HT-29 (cell line): ENCODE measurements around the gene SPPL2B. TPM values are rescaled to one million over a fixed set of nuclear protein-coding genes. Genes with fewer than 3 reads are reported as not detected.

Source experiments
- DNase-seq: peaks from one replicate; pipeline ENCODE4 v3.0.0-alpha.2; 2015; ENCODE audit warnings: low spot score
- total RNA-seq: library from RNA; depleted of rRNA; stranded (reverse); fragments of >200 nt; shearing (Covaris generic); gene quantifications from 2 replicates; pipeline ENCODE4 v1.2.3, GENCODE V29; 2014

The SPPL2B gene
- total RNA-seq, 1 experiment from 2014 or later: 121 TPM

DNA sequence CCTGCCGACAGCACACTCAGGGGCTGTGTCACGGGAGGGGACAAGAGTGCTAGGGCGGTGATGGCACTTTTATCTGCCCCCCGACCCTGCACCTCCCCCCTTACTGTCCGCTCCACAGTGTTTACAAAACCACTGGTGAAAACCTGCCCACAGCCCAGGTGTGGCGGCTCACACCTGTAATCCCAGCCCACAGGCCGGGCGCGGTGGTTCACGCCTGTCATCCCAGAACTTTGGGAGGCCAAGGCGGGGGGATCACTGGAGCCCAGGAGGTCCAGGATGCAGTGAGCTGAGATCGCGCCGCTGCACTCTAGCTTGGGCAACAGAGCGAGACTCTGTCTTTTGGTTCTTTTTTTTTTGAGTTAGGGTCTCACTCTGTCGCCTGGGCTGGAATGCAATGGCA, 32.3 kb upstream of the SPPL2B start:
- no peak for DNase-seq

DNA sequence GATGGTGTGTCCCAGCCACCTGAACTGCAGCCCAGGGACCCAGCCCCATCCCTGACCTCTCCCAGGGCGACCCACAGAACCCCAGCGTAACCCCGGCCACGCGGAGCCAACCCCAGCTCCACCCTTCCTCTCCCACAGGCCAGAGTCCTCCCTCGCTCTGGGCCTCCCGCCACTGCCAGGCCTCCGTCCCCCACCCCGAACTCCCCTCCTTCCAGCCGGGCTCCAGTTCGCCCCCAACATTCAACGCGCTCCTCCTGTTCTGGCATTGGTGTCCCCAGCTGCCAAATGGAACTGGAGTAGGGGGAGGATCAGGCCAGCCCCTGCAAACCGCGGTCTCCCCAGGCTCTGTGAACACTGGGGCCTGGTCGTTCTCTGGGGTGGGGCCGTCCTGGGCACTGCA, 28.0 kb upstream of the SPPL2B start:
- DNase-seq: no peak

DNA sequence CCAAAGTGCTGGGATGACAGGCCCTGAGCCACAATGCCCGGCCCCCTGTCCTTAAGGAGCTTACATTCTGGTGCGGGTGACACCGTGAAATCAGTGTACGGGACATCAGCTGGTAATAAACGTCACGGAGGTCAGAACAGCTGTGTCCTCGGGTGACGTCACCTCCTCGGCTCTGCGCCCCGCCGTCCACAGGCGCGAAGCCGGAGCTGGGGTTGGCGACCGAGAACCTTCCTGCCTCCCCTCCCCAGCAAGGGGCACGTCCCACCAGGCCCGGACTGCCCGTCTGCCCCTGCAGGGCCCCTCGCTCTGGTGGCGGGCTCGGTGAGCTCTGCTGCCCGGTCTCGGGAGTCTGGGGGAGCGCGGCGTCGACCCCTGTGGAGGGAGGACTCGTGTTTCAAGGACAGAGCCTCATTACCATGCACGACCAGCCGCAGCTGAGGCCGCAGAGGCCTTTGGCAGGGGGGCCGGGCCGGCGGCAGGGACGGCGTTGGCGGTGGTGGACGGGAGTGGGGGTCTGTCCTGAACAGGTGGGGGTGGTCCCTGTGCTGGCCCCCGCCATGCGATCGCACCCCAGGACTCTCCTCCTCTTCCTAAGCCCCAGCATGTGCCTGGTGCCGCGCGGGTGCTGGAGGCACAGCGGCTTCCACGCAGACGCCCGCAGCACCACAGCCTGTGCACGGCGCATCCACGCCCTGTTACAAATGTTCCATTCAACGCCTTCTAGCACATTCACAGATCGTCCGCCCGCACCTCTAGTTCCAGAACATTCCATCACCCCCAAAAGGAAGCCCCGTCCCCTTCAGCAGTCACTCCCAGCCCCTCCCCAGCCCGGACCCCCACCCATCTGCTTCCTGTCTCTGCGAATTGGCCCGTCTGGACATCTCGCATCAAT, 25.9 kb upstream of the SPPL2B start:
- no peak for DNase-seq

DNA sequence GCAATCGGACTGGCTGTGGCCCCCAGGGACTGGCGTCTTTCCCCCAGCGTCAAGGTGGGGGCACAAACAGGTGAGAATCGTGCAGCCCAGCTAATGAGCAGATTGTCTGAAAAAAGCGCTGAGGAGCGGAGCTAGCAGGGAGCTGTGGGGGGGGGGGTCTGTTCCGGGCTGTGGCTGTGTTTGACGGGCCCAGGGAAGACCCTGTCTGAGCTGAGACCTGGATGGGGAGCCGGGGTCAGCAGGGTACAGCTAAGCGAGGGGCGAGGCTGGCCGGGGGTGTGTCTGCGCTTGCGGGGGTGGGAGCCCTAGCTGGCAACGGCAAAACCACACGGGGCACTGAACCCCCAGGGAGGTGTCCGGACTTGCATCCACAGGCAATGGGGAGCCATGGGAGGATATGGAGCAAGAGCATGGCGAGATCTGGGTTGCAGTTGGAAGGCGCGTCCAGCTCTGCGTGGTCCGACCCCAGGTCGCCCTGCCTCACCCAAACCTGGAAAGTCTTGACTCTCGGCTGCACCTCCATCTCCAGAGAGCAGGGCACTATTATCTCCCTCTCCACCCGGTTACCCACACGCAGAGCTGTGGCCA, 25.2 kb upstream of the SPPL2B start:
- no peak for DNase-seq

DNA sequence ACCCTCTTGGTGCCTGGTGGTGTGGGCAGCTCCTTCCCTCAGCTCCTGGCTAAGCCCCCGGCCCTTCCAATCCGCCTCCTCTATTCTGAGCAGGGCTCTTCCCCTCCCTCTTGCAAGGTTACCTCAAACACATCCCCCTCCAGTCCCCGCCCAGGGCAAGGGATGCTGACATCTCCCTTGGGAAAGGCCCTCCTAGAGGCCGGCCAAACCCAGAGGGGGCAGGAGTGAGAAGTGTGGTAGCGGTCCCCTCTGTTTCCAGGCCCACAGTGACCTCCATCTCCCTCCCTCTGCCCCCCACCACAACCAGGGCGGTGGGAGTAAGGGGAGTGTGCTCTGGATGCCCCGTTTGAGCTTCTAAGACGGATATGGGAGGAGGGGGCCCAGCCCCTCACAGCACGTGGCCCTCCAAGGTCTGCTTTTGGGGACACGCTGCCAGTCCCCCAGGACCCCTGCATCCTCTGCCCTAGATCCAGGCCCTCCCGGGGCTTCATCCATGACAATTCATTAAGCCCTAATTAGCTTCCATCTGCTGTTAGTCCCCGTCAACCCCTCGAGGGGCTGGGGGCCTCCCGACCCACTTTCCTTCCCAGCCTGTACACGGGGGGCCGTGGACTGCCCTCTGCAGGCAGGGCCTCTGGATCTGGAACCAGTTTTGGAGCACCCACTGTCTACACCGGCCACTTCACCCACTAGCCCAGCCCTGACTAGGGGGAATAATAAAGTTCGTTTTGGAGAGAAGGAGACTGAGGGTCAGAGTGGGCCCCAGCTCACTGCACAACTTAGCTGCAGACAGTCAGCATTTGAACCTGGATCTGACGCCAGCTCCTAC, 22.8 kb upstream of the SPPL2B start:
- DNase-seq: no peak

DNA sequence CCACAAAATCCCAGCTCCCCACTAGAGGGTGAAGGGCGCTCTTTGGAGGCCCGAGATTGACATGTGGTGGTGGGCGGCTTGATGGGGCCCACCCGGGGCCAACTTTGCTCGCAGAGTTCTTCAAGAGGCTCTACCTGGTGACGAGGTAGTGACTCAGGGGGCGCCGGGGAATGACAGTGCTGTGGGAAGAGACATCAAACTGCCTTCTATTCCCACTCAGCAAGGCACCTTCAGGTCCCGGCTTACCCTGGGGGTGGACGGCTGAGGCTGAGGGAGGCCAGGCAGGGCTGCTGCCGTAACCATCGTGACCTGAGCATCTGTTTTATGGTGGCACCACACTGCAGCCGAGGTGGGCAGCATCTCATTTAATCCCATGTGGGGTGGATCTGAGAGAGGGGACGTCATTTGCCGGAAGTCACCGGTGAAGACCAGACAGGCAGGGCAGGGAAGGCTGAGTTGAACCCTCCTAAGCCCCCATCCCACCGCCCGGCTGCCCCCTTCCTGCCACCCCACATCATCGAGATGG, 22.1 kb upstream of the SPPL2B start:
- no peak for DNase-seq

DNA sequence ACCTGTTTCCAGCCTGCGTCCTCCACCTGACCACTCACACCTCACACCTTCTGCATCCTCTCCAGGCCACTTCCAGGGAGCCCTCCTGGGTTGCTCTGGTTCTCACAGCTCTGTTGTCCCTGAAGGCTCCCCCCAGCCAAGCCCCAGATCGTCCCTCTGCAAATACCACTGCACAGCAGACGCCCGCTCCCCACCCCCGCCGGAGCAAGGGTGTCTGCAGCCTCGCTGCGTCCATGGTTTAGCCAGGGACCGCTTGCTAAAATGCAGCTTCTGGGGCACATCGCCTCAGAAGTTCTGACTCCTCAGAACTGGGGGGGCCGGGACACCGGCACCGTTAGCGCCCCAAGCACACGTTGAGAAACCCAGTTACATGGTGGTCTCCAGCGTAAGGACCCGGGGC, 21.5 kb upstream of the SPPL2B start:
- no peak for DNase-seq

DNA sequence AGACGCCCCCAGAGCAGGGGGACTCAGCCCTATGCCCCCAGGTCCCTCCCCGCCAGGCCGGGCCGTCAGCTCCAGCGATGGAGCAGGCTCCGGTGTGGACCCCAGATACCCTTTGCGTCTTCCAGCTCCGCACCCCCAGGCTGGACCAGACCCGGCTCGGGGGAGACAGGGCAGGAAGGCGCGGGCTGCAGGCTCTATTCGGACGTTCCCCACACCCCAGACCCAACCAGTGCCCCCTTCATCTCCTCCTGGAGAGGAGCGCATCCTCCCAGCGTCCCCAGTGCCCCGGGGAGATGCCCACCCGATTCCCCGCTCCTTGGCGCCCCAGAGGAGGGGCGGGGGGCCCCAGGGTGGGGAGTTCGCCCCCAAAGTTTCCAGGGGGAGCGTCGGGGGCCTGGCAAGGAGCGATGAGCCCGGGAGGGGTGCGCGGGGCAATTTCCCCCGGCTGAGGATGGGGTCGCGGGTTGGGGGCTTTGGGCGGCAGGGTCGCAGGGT, 20.9 kb upstream of the SPPL2B start:
- DNase-seq: no peak

DNA sequence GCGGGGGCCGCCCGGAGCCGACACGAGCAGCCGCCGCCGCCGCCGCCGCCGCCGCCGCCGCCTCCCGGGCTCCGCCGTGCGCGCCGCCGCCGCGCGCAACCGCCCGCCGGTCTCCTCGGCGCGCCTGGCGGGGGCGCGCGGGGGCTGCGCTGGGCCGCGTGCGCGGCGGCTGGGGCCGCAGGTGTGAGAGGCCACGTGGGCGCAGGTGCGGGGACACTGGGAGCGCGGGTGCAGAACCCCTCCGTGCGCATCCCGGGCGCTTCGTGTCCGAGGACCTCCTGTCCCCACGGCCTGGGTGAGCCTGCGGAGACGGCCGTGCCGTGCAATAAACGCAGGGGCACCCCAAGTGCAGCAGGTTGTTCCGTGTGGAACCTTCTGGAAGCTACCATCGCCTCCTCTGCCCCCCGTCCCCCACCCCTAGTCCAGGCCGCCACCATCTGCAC, 20.3 kb upstream of the SPPL2B start, which contains the start of gene LINGO3:
Gene LINGO3, minus strand, starts transcription at position 41 of the 443 bp plus-strand sequence. CDS start 16,378 bp downstream, outside the sequence.
- DNase-seq: no peak

DNA sequence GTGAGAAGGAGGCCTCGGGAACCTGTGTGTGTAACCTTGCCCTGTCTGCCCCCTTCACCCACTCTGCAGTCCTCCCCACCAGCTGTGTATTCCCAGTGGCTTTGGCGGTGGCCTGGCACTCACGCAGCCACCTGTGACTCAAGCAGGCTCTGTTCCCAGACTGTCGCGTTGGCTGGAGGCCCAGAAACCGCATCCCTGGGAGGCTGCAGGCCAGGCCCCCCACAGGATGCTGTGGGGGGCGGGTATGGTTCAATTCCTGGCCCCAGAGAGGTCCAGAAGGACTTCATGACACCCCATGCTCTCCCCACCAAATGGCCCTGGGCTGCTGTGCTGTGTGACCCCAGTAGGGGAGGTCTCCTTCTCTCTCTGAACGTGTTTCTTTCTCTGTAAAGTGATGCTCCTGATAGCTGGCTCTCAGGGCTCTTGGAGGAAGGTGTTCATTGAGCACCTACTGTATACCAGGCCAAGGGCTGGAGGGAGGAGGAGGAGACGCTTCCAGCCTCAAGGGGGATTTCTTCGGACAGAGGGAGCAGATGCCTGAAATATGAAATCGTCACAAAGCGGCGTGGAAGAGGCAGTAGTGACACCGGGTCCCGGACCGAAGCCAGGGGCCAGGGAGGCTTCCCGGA, 18.6 kb upstream of the SPPL2B start:
- no peak for DNase-seq

DNA sequence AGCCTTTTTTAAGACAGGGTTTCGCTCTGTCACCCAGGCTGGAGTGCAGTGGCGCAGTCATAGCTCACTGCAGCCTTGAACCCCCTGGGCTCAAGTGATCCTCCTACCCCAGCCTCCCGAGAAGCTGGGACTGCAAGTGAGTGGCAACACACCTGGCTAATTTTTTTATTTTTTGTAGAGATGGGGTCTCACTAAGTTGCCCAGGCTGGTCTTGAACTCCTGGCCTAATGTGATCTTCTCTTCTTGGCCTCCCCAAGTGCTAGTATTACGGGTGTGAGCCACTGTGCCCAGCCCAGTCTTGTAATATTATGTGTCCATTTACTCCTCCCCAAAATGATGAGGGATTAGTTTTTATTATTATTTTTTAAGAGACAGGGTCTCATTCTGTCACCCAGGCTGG, 17.4 kb upstream of the SPPL2B start:
- no peak for DNase-seq

DNA sequence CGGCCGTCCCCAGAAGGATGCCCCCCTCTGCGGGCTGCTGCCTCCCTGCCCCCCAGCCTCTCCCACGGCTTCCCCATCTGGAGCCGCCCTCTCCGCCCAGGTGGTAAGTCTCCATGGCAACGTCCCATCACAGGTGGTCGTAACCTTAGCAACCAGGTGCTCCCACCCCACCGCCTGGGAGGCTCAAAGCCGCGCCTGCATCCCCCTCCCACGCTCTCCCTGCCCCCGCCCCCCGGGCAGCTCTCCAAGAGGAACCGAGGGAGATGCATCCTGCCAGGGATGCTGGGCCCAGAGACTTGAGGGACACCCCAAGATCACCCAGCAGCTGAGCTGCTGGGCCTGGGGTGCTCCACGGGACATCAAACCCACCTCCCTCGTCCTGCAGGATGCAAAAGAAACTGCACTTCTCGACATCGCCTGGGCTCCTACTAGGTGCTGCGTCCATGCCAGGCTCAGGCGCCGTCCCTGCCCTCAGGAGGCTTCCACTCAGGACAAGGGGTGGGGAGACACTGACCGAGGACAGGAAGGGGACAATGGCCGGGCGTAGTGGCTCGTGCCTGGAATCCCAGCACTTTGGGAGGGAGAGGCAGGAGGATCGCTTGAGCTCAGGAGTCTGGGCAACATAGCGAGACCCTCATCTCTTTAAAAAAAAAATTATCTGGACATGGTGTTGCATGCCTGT, 15.5 kb upstream of the SPPL2B start:
- DNase-seq: no peak

DNA sequence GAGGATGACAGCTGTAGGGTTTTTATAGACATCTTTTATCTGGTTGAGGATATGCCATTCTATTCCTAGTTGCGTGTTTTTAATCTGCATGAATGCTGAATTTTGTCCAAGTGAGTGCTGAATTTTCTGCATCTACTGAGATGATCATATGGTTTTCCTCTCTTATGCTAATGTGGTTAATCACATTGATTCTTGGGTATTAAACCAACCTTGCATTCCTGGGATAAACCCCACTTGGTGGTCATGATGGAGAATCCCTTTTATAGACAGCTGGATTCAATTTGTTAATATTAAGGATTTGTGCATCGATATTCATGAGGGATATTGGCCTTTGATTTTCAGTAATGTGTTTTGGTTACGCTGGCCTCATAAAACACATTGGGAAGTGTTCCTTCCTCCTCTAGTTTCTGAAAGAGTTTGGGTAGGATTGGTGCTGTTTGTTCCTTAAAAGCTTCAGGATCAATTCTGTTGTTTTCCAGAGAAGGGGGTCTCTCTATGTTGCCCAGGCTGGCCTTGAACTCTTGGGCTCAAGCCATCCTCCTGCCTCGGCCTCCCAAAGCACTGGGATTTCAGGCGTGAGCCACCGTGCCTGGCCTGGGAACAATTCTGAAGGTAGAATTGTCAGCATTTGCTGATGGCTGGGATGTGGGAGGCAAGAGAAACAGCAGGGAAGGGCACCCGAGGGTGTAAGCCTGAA, 13.2 kb upstream of the SPPL2B start:
- no peak for DNase-seq

DNA sequence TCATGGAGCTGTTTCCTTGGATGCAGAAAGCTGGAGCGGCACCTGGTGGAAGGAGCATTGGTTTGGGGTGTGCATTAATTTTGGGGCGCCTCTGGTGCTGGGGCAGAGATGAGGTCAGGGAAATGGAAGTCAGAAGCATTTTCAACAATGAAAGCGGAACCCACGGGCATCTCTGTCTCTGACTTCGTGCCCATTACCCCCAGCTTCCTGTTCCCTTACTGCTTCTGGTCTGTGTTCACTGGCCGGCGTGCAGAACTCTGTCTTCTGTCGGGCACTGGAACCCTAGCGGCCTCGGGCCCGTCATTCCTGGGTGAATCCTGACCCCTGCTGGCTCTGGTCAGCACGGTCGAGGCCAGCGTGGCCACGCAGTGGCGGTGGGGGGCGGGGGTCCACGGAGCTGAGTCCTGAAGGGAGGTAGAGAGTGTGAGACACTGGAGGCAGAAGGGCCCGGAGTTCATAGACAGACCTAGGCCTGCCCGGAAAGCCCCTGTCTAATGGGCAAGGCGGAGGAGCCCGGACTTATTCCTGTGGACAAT, 12.6 kb upstream of the SPPL2B start:
- peak; percentile 40 for DNase-seq

DNA sequence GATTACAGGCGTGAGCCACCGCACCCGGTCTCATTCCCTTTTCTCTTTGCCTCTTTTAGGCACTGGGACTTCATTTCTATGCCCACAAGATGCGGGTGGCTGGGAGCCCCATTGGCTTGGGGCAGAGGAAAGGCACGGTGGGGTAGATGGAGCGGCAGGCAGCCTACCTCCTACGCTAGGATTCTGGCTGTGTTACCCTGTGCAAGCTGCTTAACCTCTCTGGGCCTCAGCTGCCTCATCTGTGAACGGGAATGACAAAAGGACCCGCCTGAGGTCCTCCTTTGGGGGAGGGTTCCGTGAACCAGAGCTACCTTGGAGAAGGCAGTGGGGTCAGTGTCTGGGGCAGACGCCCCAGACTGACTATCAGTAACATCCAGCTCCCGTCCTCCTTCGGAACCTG, 11.2 kb upstream of the SPPL2B start:
- DNase-seq: no peak

DNA sequence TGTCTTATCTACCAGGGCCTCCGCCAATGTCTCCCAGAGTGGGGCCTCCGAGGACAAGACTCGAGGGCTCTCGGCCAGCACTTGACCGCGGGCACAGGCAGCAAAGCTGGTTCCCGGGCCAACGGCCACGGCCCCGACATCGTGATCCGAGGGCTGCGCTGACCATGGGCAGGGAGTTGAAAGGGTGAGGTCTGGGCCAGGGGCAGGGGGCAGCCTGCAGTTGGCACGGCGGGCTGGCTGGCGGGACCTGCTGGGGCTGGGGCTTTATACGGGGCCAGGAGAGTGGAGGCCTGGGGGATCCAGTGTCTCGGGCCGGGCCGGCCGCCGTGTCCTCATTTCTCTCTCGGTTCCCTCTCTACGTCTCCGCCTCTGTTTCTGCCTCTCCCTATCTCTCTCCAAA, 10.7 kb upstream of the SPPL2B start:
- no peak for DNase-seq

DNA sequence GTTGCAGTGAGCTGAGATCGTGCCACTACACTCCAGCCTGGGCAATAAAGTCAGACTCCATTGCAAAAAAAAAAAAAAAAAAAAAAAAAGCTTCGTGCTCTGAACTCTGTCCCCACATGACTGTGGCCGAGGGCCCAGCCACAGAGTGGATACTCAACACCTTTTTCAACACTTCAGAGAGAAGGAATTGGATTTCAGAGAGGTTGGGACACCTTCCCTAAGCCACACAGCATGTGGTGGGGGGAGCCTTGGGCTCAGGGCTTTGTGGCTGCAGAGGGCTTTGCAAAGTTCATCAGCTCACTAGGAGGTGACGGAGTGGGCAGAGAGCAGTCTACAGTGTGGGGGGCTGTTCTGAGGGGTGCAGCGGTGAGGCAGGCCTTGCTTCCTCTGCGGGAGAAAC, 9.6 kb upstream of the SPPL2B start:
- no peak for DNase-seq

DNA sequence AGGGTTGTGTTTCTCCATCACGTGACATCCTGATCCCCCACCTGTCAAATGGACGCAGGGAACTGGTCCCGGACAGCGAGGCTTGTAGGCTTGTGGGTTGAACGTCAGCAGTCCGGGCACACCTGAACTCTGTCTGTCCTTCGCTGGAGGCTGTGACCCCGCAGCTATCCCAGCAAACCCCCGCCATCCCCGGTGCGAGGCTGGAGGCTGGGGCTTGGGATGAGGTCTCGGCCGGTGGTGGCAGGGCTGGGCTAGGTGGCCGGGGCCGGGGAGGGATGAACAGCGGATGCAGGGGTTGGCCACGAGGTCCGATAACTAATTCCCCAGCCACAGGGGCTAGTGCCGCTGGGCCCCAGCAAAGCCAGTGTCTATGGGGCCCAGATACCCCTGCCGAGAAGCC, 8.9 kb upstream of the SPPL2B start:
- DNase-seq: no peak

DNA sequence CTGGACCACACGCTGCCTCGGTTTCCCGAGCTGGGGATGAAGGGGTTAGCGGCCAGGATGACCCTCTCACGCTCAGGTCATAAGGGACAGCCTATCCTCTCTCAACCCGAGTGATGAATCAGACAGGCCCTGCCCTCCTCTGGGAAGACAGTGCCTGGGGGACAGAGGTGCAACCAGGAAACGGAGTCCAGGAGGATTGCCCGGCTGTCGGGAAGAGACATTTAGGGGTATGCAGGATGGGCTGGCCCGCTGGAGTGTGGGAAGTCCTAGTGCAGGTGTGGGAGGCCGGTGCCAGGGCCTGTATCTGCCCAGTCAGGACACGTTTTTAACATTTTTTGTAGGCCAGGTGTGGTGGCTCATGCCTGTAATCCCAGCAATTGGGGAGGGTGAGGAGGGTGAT, 8.4 kb upstream of the SPPL2B start:
- DNase-seq: no peak

DNA sequence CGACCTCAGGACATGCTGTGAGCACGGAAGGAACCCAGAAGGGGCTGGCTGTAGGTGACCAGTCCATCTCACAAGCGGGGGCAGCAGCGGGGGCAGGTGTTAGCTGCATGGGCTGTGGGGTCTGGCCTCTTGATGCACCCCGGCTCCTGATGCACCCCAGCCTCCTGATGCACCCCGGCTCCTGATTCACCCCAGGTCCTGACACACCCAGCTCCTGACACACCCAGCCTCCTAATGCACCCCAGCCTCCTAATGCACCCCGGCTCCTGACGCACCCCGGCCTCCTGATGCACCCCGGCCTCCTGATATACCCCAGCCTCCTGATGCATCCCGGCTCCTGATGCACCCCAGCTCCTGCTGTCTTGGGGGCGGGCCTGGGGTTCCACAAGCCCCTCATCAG, 7.5 kb upstream of the SPPL2B start:
- no peak for DNase-seq
